IPS-20b (cell line): ENCODE data around the gene VIL1.

Experiments used
- H3K27ac ChIP-seq: one replicate; pipeline ENCODE4 v1.5.1; 2013; ENCODE audit warnings: low read length
- H3K27me3 ChIP-seq: 2 replicates; pipeline ENCODE4 v1.6.1; 2013; ENCODE audit warnings: mild to moderate bottlenecking, low read length, inconsistent platforms; ENCODE audit not compliant: insufficient read depth
- H3K36me3 ChIP-seq: 2 replicates; pipeline ENCODE4 v1.6.1; 2013; ENCODE audit warnings: low read depth, mild to moderate bottlenecking, inconsistent platforms, low read length, moderate library complexity; ENCODE audit not compliant: insufficient read depth
- H3K4me1 ChIP-seq: 2 replicates; pipeline ENCODE4 v1.6.1; 2013; ENCODE audit warnings: mild to moderate bottlenecking, control low read depth, inconsistent platforms, low read length, moderate library complexity; ENCODE audit not compliant: insufficient read depth
- H3K4me3 ChIP-seq: 2 replicates; pipeline ENCODE4 v1.5.1; 2013; ENCODE audit warnings: mild to moderate bottlenecking, low read length, inconsistent platforms
- H3K9ac ChIP-seq: 2 replicates; pipeline ENCODE4 v1.6.1; 2013; ENCODE audit warnings: low read depth, mild to moderate bottlenecking, inconsistent platforms, low read length, moderate library complexity
- H3K9me3 ChIP-seq: 2 replicates; pipeline ENCODE4 v1.6.1; 2013; ENCODE audit warnings: mild to moderate bottlenecking, low read depth, low read length, inconsistent platforms; ENCODE audit not compliant: insufficient read depth

The VIL1 gene

GRCh38 chr2:218419630-218420216 lies 800 bp downstream of the VIL1 start:
- Histone ChIP-seq H3K4me1 (peaks cover 7% of the 10 kb centered on the region; the same call in 1 of the 2 replicates), H3K9ac (peak overlapping the region; percentile 51; the same call in 1 of the 2 replicates), H3K36me3 (no peaks in the 10 kb centered on the region), H3K4me3 (peak overlapping the region; percentile 15; the same call in 1 of the 2 replicates), H3K9me3 (no peaks in the 10 kb centered on the region), H3K27me3 (no peaks in the 10 kb centered on the region), H3K27ac (peak overlapping the region; percentile 38)

- no peaks in the 10 kb centered on the region for H3K9me3 ChIP-seq
- H3K9ac ChIP-seq: no peak overlapping the region
- no peak overlapping the region for H3K27ac ChIP-seq
- H3K27me3 ChIP-seq: no peaks in the 10 kb centered on the region
- no peaks in the 10 kb centered on the region for H3K36me3 ChIP-seq
- H3K4me1 ChIP-seq: peaks cover 7% of the 10 kb centered on the region; the same call in 1 of the 2 replicates
- no peak overlapping the region for H3K4me3 ChIP-seq
Measured at GRCh38 chr2:218421027-218421426, 2.1 kb downstream of the VIL1 start.

- no peaks in the 10 kb centered on the region for H3K36me3 ChIP-seq
- no peaks in the 10 kb centered on the region for H3K9me3 ChIP-seq
- H3K27ac ChIP-seq: no peak overlapping the region
- H3K27me3 ChIP-seq: no peaks in the 10 kb centered on the region
- no peak overlapping the region for H3K4me3 ChIP-seq
- H3K9ac ChIP-seq: no peak overlapping the region
- H3K4me1 ChIP-seq: peaks cover 7% of the 10 kb centered on the region; the same call in 1 of the 2 replicates
Measured at GRCh38 chr2:218422403-218423086, 3.6 kb downstream of the VIL1 start.

- peaks cover 7% of the 10 kb centered on the region; the same call in 1 of the 2 replicates for H3K4me1 ChIP-seq
- H3K27me3 ChIP-seq: no peaks in the 10 kb centered on the region
- no peak overlapping the region for H3K27ac ChIP-seq
- H3K9me3 ChIP-seq: no peaks in the 10 kb centered on the region
- H3K36me3 ChIP-seq: no peaks in the 10 kb centered on the region
- H3K4me3 ChIP-seq: no peak overlapping the region
- H3K9ac ChIP-seq: no peak overlapping the region
Measured at GRCh38 chr2:218423584-218423983, 4.7 kb downstream of the VIL1 start.

- no peak overlapping the region for H3K27ac ChIP-seq
- H3K4me1 ChIP-seq: no peaks in the 10 kb centered on the region
- H3K4me3 ChIP-seq: no peak overlapping the region
- no peaks in the 10 kb centered on the region for H3K36me3 ChIP-seq
- H3K27me3 ChIP-seq: no peaks in the 10 kb centered on the region
- no peak overlapping the region for H3K9ac ChIP-seq
- no peaks in the 10 kb centered on the region for H3K9me3 ChIP-seq
Measured at GRCh38 chr2:218425531-218425930, 6.6 kb downstream of the VIL1 start.

- H3K9me3 ChIP-seq: no peaks in the 10 kb centered on the region
- H3K27ac ChIP-seq: no peak overlapping the region
- no peaks in the 10 kb centered on the region for H3K4me1 ChIP-seq
- H3K4me3 ChIP-seq: no peak overlapping the region
- H3K27me3 ChIP-seq: no peaks in the 10 kb centered on the region
- H3K9ac ChIP-seq: no peak overlapping the region
- no peaks in the 10 kb centered on the region for H3K36me3 ChIP-seq
Measured at GRCh38 chr2:218427741-218428140, 8.8 kb downstream of the VIL1 start.

GRCh38 chr2:218428846-218429558 lies 10.1 kb downstream of the VIL1 start:
- H3K9me3 ChIP-seq: no peaks in the 10 kb centered on the region
- H3K27me3 ChIP-seq: no peaks in the 10 kb centered on the region
- no peaks in the 10 kb centered on the region for H3K36me3 ChIP-seq
- no peak overlapping the region for H3K9ac ChIP-seq
- H3K4me3 ChIP-seq: no peak overlapping the region
- H3K27ac ChIP-seq: no peak overlapping the region
- H3K4me1 ChIP-seq: no peaks in the 10 kb centered on the region

GRCh38 chr2:218429911-218430692 lies 11.2 kb downstream of the VIL1 start:
- no peak overlapping the region for H3K4me3 ChIP-seq
- no peaks in the 10 kb centered on the region for H3K27me3 ChIP-seq
- no peak overlapping the region for H3K9ac ChIP-seq
- no peaks in the 10 kb centered on the region for H3K4me1 ChIP-seq
- H3K36me3 ChIP-seq: no peaks in the 10 kb centered on the region
- no peak overlapping the region for H3K27ac ChIP-seq
- no peaks in the 10 kb centered on the region for H3K9me3 ChIP-seq

GRCh38 chr2:218430721-218431120 lies 11.8 kb downstream of the VIL1 start:
- Histone ChIP-seq H3K36me3 (no peaks in the 10 kb centered on the region), H3K4me1 (no peaks in the 10 kb centered on the region), H3K4me3 (no peak overlapping the region), H3K27me3 (no peaks in the 10 kb centered on the region), H3K9me3 (no peaks in the 10 kb centered on the region), H3K27ac (no peak overlapping the region), H3K9ac (no peak overlapping the region)

GRCh38 chr2:218431878-218432277 lies 13.0 kb downstream of the VIL1 start:
- H3K4me3 ChIP-seq: no peak overlapping the region
- no peaks in the 10 kb centered on the region for H3K4me1 ChIP-seq
- H3K9me3 ChIP-seq: no peaks in the 10 kb centered on the region
- no peaks in the 10 kb centered on the region for H3K36me3 ChIP-seq
- no peak overlapping the region for H3K27ac ChIP-seq
- no peak overlapping the region for H3K9ac ChIP-seq
- no peaks in the 10 kb centered on the region for H3K27me3 ChIP-seq

GRCh38 chr2:218432676-218433365 lies 13.9 kb downstream of the VIL1 start:
- no peaks in the 10 kb centered on the region for H3K4me1 ChIP-seq
- no peak overlapping the region for H3K27ac ChIP-seq
- no peaks in the 10 kb centered on the region for H3K36me3 ChIP-seq
- no peaks in the 10 kb centered on the region for H3K9me3 ChIP-seq
- no peak overlapping the region for H3K9ac ChIP-seq
- H3K27me3 ChIP-seq: no peaks in the 10 kb centered on the region
- no peak overlapping the region for H3K4me3 ChIP-seq
